C4-2B (cell line): ENCODE results near the gene FBXW9.

ENCODE experiments used
- CTCF ChIP-seq: fragments of 450-650 bp; conservative IDR thresholded peaks from 2 replicates; pipeline ENCODE4 v1.5.1; 2017; ENCODE audit warnings: mild to moderate bottlenecking
- ZFX ChIP-seq: fragments of 450-650 bp; IDR thresholded peaks from 2 replicates; pipeline ENCODE4 v1.6.1; 2017

GRCh38 chr19:12652219-12652618 is 44.2 kb downstream of the FBXW9 start:
- TF ChIP-seq CTCF (no peak), ZFX (no peak)
